D721Med (cell line): ENCODE data around the gene MIOS.

Source experiments
- DNase-seq: peaks from one replicate; pipeline ENCODE4 v3.0.0; 2011; ENCODE audit warnings: low spot score; ENCODE audit not compliant: insufficient read length
- FAIRE-seq: peaks from 2 replicates; lab custom pipeline; 2011; peaks lifted over from hg19 to GRCh38; lab: Jason Lieb, UNC
- CTCF ChIP-seq: IDR thresholded peaks from 2 replicates; pipeline ENCODE4 v1.5.1; 2012; ENCODE audit warnings: mild to moderate bottlenecking, control low read depth; ENCODE audit not compliant: insufficient read depth; ENCODE audit errors: missing control alignments

The MIOS gene

GRCh38 chr7:7563813-7564212 is 2.9 kb upstream of the MIOS start:
- no peak for FAIRE-seq
- no peak for TF ChIP-seq CTCF
- DNase-seq: no peak

GRCh38 chr7:7564323-7564780 is 2.3 kb upstream of the MIOS start:
- TF ChIP-seq CTCF: no peak
- FAIRE-seq (no peak), DNase-seq (no peak)

DNA sequence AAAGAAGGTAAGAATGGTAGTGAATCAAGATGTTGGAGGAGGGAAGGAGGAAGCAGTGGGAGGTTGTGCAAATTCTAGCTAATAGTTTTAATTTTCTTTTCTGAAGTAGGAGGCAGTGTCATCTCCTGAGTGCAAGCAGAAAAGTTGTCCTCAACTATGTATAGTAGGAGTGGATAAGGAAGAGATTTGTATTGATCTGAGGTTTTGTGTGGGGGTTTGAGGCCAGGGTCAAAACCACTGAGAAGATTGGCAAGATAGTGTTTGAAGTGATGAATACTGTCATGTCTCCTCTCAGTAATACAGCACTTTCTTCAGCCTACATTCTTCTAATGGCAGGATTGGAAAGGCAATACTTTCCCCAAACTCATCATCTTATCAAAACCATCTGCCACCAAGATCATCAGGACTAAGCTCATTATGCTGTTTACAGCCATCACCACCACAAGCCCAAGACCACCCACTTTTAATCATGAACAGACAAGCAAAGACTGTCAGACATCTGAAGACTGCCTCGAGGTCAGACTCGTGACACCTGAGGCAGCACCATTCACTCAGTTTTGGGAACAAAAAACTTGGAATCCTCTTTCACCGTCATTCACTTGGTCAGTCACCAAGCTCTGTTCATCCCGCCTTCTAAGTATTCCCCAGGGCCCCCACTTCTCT is 1.5 kb upstream of the MIOS start:
- peak; percentile 92 for FAIRE-seq
- DNase-seq: no peak
- TF ChIP-seq CTCF: no peak

DNA sequence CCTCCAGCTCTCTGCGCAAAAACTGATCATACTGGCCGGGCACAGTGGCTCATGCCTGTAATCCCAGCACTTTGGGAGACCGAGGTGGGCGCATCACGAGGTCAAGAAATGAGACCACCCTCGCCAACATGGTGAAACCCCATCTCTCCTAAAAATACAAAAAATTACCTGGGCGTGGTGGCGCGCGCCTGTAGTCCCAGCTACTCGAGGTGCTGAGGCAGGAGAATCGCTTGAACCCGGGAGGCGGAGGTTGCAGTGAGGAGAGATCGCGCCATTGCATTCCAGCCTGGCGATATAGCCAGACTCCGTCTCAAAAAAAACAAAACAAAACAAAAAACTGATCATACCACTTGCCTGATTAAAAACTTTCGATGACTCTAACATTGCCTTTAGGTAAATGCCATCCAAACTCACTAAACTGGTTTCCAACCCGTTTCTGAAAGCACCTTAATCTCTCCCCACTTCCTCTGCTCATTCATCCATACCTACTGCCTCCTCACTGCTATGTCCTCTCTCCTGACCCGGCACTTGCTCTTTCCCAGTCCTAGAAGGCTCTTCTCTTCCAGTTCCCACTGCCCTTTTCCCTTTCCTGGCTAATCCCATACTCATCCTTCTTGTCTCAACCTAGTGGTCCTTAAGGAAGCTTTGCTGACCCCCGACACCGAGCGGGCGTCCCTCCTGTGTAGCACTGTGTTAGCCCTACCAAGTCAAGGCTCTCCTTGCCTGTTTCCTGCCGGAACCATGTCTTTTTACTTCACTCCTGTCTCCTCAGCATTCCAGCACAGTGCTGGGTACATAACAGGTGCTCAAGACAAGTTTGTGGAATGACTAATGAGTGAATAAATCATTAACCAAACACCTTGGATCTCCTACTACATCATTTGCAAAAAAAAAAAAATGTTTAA is 686 bp upstream of the MIOS start:
- FAIRE-seq (no peak), DNase-seq (no peak)
- TF ChIP-seq CTCF: no peak

DNA sequence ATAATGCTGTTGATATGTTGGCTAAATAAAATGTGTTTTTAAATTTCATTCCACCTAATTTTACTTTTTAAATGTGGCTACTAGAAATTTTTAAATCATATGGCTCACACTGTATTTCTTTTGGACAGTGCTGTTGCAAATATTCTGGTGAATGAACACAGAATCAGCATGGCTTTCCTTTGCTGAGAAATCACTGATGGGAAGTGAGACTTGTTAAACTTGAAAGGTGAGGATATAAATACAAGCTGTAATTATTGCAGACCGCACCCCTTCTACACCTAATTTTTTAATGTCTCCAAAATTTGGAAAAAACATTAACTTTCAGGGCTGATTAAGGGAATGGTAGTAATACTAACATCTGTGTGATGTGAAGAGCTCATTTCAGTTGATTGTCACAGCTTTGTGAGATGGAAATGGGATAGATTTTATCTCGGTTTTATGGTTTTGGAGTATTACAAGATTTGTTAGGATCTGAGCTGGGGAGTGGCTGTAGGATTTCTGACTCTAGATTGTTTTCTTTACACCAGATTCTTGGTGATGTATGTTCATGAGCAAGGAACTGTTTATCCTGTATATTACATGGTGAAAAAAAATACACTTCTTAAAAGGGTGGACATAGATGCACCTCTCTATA is 1.3 kb downstream of the MIOS start:
- no peak for TF ChIP-seq CTCF
- DNase-seq (no peak), FAIRE-seq (no peak)

- FAIRE-seq (no peak), DNase-seq (no peak)
- TF ChIP-seq CTCF: no peak
Measured at GRCh38 chr7:7568553-7568952, 1.9 kb downstream of the MIOS start.
